Measurements from ENCODE around the gene ATP2A2.

- TF ChIP-seq POLR2A (IDR thresholded peaks at IDR 0.05) (no peak), POLR2AphosphoS5 (IDR thresholded peaks at IDR 0.05) (no peak)
- TF ChIP-seq, protein P1, sequence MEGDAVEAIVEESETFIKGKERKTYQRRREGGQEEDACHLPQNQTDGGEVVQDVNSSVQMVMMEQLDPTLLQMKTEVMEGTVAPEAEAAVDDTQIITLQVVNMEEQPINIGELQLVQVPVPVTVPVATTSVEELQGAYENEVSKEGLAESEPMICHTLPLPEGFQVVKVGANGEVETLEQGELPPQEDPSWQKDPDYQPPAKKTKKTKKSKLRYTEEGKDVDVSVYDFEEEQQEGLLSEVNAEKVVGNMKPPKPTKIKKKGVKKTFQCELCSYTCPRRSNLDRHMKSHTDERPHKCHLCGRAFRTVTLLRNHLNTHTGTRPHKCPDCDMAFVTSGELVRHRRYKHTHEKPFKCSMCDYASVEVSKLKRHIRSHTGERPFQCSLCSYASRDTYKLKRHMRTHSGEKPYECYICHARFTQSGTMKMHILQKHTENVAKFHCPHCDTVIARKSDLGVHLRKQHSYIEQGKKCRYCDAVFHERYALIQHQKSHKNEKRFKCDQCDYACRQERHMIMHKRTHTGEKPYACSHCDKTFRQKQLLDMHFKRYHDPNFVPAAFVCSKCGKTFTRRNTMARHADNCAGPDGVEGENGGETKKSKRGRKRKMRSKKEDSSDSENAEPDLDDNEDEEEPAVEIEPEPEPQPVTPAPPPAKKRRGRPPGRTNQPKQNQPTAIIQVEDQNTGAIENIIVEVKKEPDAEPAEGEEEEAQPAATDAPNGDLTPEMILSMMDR (IDR thresholded peaks at IDR 0.05 in 8 of 11, conservative IDR thresholded peaks at IDR 0.05 in 3 of 11): no peak
Observed at GRCh38 chr12:110366321-110367142, 85.5 kb downstream of the ATP2A2 start.
